Testis (tissue), 2 donors: Measurements from ENCODE around the gene PDP2.

ENCODE experiments used
- POLR2A ChIP-seq: fragments of 450-650 bp; IDR thresholded peaks from one replicate; pipeline ENCODE4 v1.6.1; 2017; ENCODE audit warnings: antibody characterized with exemption, mild to moderate bottlenecking, moderate library complexity
- TF ChIP-seq, protein P1 (sequence below), 3 experiments: fragments of 450-650 bp in 2 of 3; fragments of 200-600 bp in 1 of 3; sonication (generic) in 1 of 3; IDR thresholded peaks; one replicate each; pipeline ENCODE4 v1.5.1; 2016 to 2019; ENCODE audit warnings: antibody characterized with exemption in 3 of 3, mild to moderate bottlenecking in 2 of 3, moderate library complexity in 1 of 3

GRCh38 chr16:66915041-66915440, 34.7 kb downstream of the PDP2 start:
- TF ChIP-seq, protein P1, sequence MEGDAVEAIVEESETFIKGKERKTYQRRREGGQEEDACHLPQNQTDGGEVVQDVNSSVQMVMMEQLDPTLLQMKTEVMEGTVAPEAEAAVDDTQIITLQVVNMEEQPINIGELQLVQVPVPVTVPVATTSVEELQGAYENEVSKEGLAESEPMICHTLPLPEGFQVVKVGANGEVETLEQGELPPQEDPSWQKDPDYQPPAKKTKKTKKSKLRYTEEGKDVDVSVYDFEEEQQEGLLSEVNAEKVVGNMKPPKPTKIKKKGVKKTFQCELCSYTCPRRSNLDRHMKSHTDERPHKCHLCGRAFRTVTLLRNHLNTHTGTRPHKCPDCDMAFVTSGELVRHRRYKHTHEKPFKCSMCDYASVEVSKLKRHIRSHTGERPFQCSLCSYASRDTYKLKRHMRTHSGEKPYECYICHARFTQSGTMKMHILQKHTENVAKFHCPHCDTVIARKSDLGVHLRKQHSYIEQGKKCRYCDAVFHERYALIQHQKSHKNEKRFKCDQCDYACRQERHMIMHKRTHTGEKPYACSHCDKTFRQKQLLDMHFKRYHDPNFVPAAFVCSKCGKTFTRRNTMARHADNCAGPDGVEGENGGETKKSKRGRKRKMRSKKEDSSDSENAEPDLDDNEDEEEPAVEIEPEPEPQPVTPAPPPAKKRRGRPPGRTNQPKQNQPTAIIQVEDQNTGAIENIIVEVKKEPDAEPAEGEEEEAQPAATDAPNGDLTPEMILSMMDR (IDR thresholded peaks at IDR 0.05), result no peak
- TF ChIP-seq POLR2A, result no peak
